ENCODE measurements around the gene NAIF1.

GRCh38 chr9:128094950-128095544 lies 27.9 kb upstream of the NAIF1 start:
- TF ChIP-seq CTCF (IDR thresholded peaks at IDR 0.05) (no peak), POLR2AphosphoS5 (IDR thresholded peaks at IDR 0.05; ENCODE audit: insufficient read depth in 1 of 2, low read depth in 1 of 2) (no peak), POLR2A (IDR thresholded peaks at IDR 0.05) (no peak)

Data from vagina (tissue), 2 donors.